DMS114 treated with DMSO at 0.1 percent for 48 hours (cell line): Measurements from ENCODE around the gene MYG1.
"Not testable (repeated sequence)": the region's sequence is repeated elsewhere in the genome, so short reads cannot be mapped to it uniquely, and the experiment has no call there.

ENCODE experiments used
- DNase-seq: peaks from one replicate; lab custom pipeline; 2025; ENCODE audit not compliant: unreplicated experiment; lab: John Stamatoyannopoulos, UW

The MYG1 gene

GRCh38 chr12:53279888-53280498, 19.5 kb upstream of the MYG1 start:
- DNase-seq, result no peak

GRCh38 chr12:53286448-53286847, 13.0 kb upstream of the MYG1 start:
- no peak for DNase-seq

- DNase-seq, result peak; percentile 25
Observed at GRCh38 chr12:53287741-53288216, 11.7 kb upstream of the MYG1 start.

GRCh38 chr12:53288322-53288721, 11.2 kb upstream of the MYG1 start:
- DNase-seq, result no peak

- no peak for DNase-seq
Observed at GRCh38 chr12:53289891-53290290, 9.6 kb upstream of the MYG1 start.

GRCh38 chr12:53290661-53291060, 8.8 kb upstream of the MYG1 start:
- no peak for DNase-seq

GRCh38 chr12:53292426-53292825, 7.1 kb upstream of the MYG1 start:
- no peak for DNase-seq

GRCh38 chr12:53295070-53295890, 4.2 kb upstream of the MYG1 start, which contains the start of gene PFDN5:
Gene PFDN5, plus strand, starts transcription at chr12:53295542. Its CDS starts 26 bp downstream, at chr12:53295568.
- DNase-seq, result peak; percentile 79

GRCh38 chr12:53295891-53296219, 3.6 kb upstream of the MYG1 start:
- no peak for DNase-seq

- not testable (repeated sequence) for DNase-seq
Observed at GRCh38 chr12:53297106-53297505, 2.4 kb upstream of the MYG1 start.

- no peak for DNase-seq
Observed at GRCh38 chr12:53298164-53298563, 1.3 kb upstream of the MYG1 start.

- no peak for DNase-seq
Observed at GRCh38 chr12:53299101-53299453, 418 bp upstream of the MYG1 start.

GRCh38 chr12:53300187-53300586, 692 bp downstream of the MYG1 start:
- DNase-seq, result no peak

GRCh38 chr12:53302903-53303302, 3.4 kb downstream of the MYG1 start:
- DNase-seq, result no peak

- DNase-seq, result no peak
Observed at GRCh38 chr12:53306826-53307225, 7.3 kb downstream of the MYG1 start.

GRCh38 chr12:53308276-53308675, 8.8 kb downstream of the MYG1 start:
- no peak for DNase-seq

GRCh38 chr12:53313996-53314395, 14.5 kb downstream of the MYG1 start:
- no peak for DNase-seq

- no peak for DNase-seq
Observed at GRCh38 chr12:53320352-53321195, 21.1 kb downstream of the MYG1 start.

- DNase-seq, result no peak
Observed at GRCh38 chr12:53324113-53324778, 24.8 kb downstream of the MYG1 start.

- DNase-seq, result peak; percentile 79
Observed at GRCh38 chr12:53324779-53325510, 25.4 kb downstream of the MYG1 start.
